Measurements from ENCODE around the gene RASSF3.

- TF ChIP-seq CTCF (IDR thresholded peaks at IDR 0.05; ENCODE audit: poor library complexity, severe bottlenecking) (no peak), REST (IDR thresholded peaks at IDR 0.05; ENCODE audit: borderline replicate concordance) (no peak), EZH2 (IDR thresholded peaks at IDR 0.05; ENCODE audit: borderline replicate concordance, insufficient read depth, low read length, poor library complexity, severe bottlenecking) (no peak), EP300 (conservative IDR thresholded peaks at IDR 0.05; ENCODE audit: poor library complexity, severe bottlenecking) (no peak), MXI1 (conservative IDR thresholded peaks at IDR 0.05; ENCODE audit: poor library complexity, severe bottlenecking) (no peak), POLR2AphosphoS5 (IDR thresholded peaks at IDR 0.05) (no peak)
Measured at GRCh38 chr12:64746663-64747062, 136.4 kb downstream of the RASSF3 start.

All from neural cell (in vitro differentiated cells).